ENCODE data around the gene PTPRT.

PTPRT gene

GRCh38 chr20:42294976-42295375 lies 894.7 kb downstream of the PTPRT start:
- H3K27ac ChIP-seq: no peak overlapping the region
- no peaks in the 10 kb centered on the region for H3K27me3 ChIP-seq
- no peaks in the 10 kb centered on the region for H3K36me3 ChIP-seq
- H3K9me3 ChIP-seq: no peaks in the 10 kb centered on the region
- TF ChIP-seq CTCF (IDR thresholded peaks at IDR 0.05): no peak
- intact Hi-C loops (cut with DNase I; ENCODE audit: low total_unique reads): no loop called here
- no peaks in the 10 kb centered on the region for H3K4me1 ChIP-seq
- no peak overlapping the region for H3K4me3 ChIP-seq
- DNase-seq: no peak

GRCh38 chr20:42281801-42282200 lies 907.9 kb downstream of the PTPRT start:
- H3K4me1 ChIP-seq: no peaks in the 10 kb centered on the region
- TF ChIP-seq CTCF (IDR thresholded peaks at IDR 0.05): no peak
- H3K9me3 ChIP-seq: peaks cover 0 to 7% (median 0%) of the 10 kb centered on the region in 3 donors
- no peaks in the 10 kb centered on the region for H3K27me3 ChIP-seq
- intact Hi-C loops (cut with DNase I; ENCODE audit: low total_unique reads): no loop called here
- DNase-seq: no peak
- H3K4me3 ChIP-seq: no peak overlapping the region
- no peaks in the 10 kb centered on the region for H3K36me3 ChIP-seq
- H3K27ac ChIP-seq: no peak overlapping the region

- TF ChIP-seq CTCF (IDR thresholded peaks at IDR 0.05): no peak
- Histone ChIP-seq H3K9me3 (no peaks in the 10 kb centered on the region), H3K27ac (no peak overlapping the region), H3K27me3 (no peaks in the 10 kb centered on the region), H3K36me3 (no peaks in the 10 kb centered on the region), H3K4me1 (no peaks in the 10 kb centered on the region), H3K4me3 (no peak overlapping the region)
- intact Hi-C loops (cut with DNase I; ENCODE audit: low total_unique reads): no loop called here
- no peak for DNase-seq
These were observed 912.7 kb downstream of the PTPRT start for GRCh38 chr20:42276718-42277602.

GRCh38 chr20:42274986-42275385 lies 914.7 kb downstream of the PTPRT start:
- H3K4me1 ChIP-seq: no peaks in the 10 kb centered on the region
- H3K9me3 ChIP-seq: no peaks in the 10 kb centered on the region
- no peaks in the 10 kb centered on the region for H3K27me3 ChIP-seq
- no peak for DNase-seq
- TF ChIP-seq CTCF (IDR thresholded peaks at IDR 0.05): no peak
- no peak overlapping the region for H3K4me3 ChIP-seq
- intact Hi-C loops (cut with DNase I; ENCODE audit: low total_unique reads): no loop called here
- H3K27ac ChIP-seq: no peak overlapping the region
- H3K36me3 ChIP-seq: no peaks in the 10 kb centered on the region

- Histone ChIP-seq H3K27ac (no peak overlapping the region), H3K4me3 (no peak overlapping the region)
These were observed 917.2 kb downstream of the PTPRT start for GRCh38 chr20:42272516-42272915.

More at GRCh38 chr20:42272516-42272915, 917.2 kb downstream of the PTPRT start:
- no peaks in the 10 kb centered on the region for H3K9me3 ChIP-seq
- no peak for TF ChIP-seq CTCF (IDR thresholded peaks at IDR 0.05)
- H3K4me1 ChIP-seq: no peaks in the 10 kb centered on the region
- no peaks in the 10 kb centered on the region for H3K27me3 ChIP-seq
- intact Hi-C loops (cut with DNase I; ENCODE audit: low total_unique reads): no loop called here
- DNase-seq: no peak
- H3K36me3 ChIP-seq: no peaks in the 10 kb centered on the region
